K562 (cell line): ENCODE measurements around the gene PPP1R9B. TPM values are rescaled to one million over a fixed set of nuclear protein-coding genes. Genes with fewer than 3 reads are reported as not detected.

Experiments
- ATAC-seq: fragments of 200-7000 bp; cut with Tn5 transposase; 3 replicates; pipeline ENCODE4 v1.9.1; 2020; ENCODE audit warnings: moderate library complexity
- BruUV-seq: library from RNA; stranded (reverse); fragments of 400-500 nt; replicated peaks from 2 replicates; lab custom pipeline; 2021; lab: Mats Ljungman, UMichigan
- CTCF ChIA-PET: fragments of 300-600 bp; formaldehyde crosslinking; extraction: SDS; loops from one replicate; lab custom pipeline; 2021; ENCODE audit warnings: low intra/inter-chr PET ratio; lab: Yijun Ruan, JAX
- POLR2A ChIA-PET: fragments of 300-600, 350-650 bp; sonication (Branson Sonifier 250); formaldehyde crosslinking; extraction: SDS; loops from one replicate; lab custom pipeline; 2021; ENCODE audit warnings: antibody characterized with exemption, inconsistent platforms; lab: Yijun Ruan, JAX
- DNase-seq, 4 experiments: peaks; one replicate each; pipeline versions ENCODE4 v3.0.0 to v3.0.0-alpha.2; 2011 to 2018; ENCODE audit warnings: low spot score in 3 of 4, mixed read lengths in 3 of 4; ENCODE audit errors: extremely low read depth in 1 of 4
- FAIRE-seq: peaks from 2 replicates; lab custom pipeline; 2011; peaks lifted over from hg19 to GRCh38; lab: Jason Lieb, UNC
- H2AFZ ChIP-seq: 2 replicates; pipeline ENCODE4 v1.6.0; 2011; ENCODE audit warnings: low read depth, low read length, control low read depth, inconsistent platforms
- H3K27ac ChIP-seq: fragments of 200-600 bp; 3 replicates; pipeline ENCODE4 v1.8.0; 2011; ENCODE audit warnings: low read depth, mild to moderate bottlenecking, control low read depth, inconsistent platforms, low read length, moderate library complexity, mixed read lengths; ENCODE audit errors: extremely low read depth
- H3K27me3 ChIP-seq, 2 experiments: fragments of 300-600 bp in 1 of 2; 2 replicates in 1 of 2; 3 replicates in 1 of 2; pipeline versions ENCODE4 v1.6.0 to v1.8.0; 2011; ENCODE audit warnings: inconsistent platforms in 2 of 2, low read length in 2 of 2, mild to moderate bottlenecking in 1 of 2, mixed read lengths in 1 of 2, moderate library complexity in 1 of 2; ENCODE audit not compliant: control insufficient read depth in 2 of 2, insufficient read depth in 2 of 2
- H3K36me3 ChIP-seq: fragments of 300-600 bp; 3 replicates; pipeline ENCODE4 v1.8.0; 2011; ENCODE audit warnings: mild to moderate bottlenecking, low read length, inconsistent platforms; ENCODE audit not compliant: control insufficient read depth, insufficient read depth
- H3K4me1 ChIP-seq, 2 experiments: fragments of 200-600 bp in 1 of 2; replicated peaks in 1 of 2; 2 replicates in 1 of 2; 3 replicates in 1 of 2; pipeline versions ENCODE4 v1.5.1 to v1.8.0; 2011; ENCODE audit warnings: inconsistent platforms in 2 of 2, low read length in 2 of 2, mild to moderate bottlenecking in 1 of 2, mixed read lengths in 1 of 2, moderate library complexity in 1 of 2; ENCODE audit not compliant: control insufficient read depth in 2 of 2, insufficient read depth in 2 of 2
- H3K4me2 ChIP-seq: 2 replicates; pipeline ENCODE4 v1.6.1; 2011; ENCODE audit warnings: low read length, control low read depth, inconsistent platforms, mixed read lengths; ENCODE audit not compliant: insufficient read depth
- H3K4me3 ChIP-seq: fragments of 200-600 bp; sonication (generic), shearing (Covaris generic); 2 replicates; pipeline ENCODE4 v1.5.1; 2016; ENCODE audit warnings: control low read depth, inconsistent platforms
- H3K79me2 ChIP-seq: fragments of 200-600 bp; 3 replicates; pipeline ENCODE4 v1.8.0; 2011; ENCODE audit warnings: low read length, inconsistent platforms; ENCODE audit not compliant: control insufficient read depth, insufficient read depth
- H3K9ac ChIP-seq, 2 experiments: 2 replicates each; pipeline versions ENCODE4 v1.6.0 to v1.6.1; 2011; ENCODE audit warnings: low read depth in 2 of 2, low read length in 2 of 2, control low read depth in 1 of 2, inconsistent platforms in 1 of 2, mild to moderate bottlenecking in 1 of 2, mixed read lengths in 1 of 2; ENCODE audit not compliant: insufficient read depth in 1 of 2
- H3K9me1 ChIP-seq: one replicate; pipeline ENCODE4 v1.6.0; 2011; ENCODE audit warnings: inconsistent platforms, mild to moderate bottlenecking, low read length, moderate library complexity; ENCODE audit not compliant: control insufficient read depth, insufficient read depth
- H3K9me3 ChIP-seq: replicated peaks from 2 replicates; pipeline ENCODE4 v1.5.1; 2011; ENCODE audit warnings: low read depth, low read length, inconsistent platforms; ENCODE audit not compliant: control insufficient read depth, insufficient read depth
- H4K20me1 ChIP-seq: replicated peaks from 2 replicates; pipeline ENCODE4 v1.6.1; 2011; ENCODE audit warnings: low read length, inconsistent platforms, mixed read lengths; ENCODE audit not compliant: control insufficient read depth, insufficient read depth
- CAMTA2 ChIP-seq: fragments of 250-450 bp; sonication (Bioruptor Pico); conservative IDR thresholded peaks from 2 replicates; pipeline ENCODE4 v1.5.1; 2022
- CXXC5 ChIP-seq: fragments of 250-450 bp; sonication (Bioruptor Pico); IDR thresholded peaks from 2 replicates; pipeline ENCODE4 v1.8.0; 2022; ENCODE audit warnings: inconsistent platforms, mild to moderate bottlenecking, moderate library complexity
- EGR1 ChIP-seq: fragments of 450-650 bp; conservative IDR thresholded peaks from 2 replicates; pipeline ENCODE4 v1.6.1; 2017; ENCODE audit warnings: mild to moderate bottlenecking
- HNRNPL ChIP-seq: fragments of 200-400 bp; formaldehyde crosslinking; IDR thresholded peaks from 2 replicates; pipeline ENCODE4 v1.6.1; 2017; ENCODE audit warnings: low read depth, mild to moderate bottlenecking, low read length
- HOMEZ ChIP-seq: fragments of 250-450 bp; sonication (Bioruptor Pico); IDR thresholded peaks from 2 replicates; pipeline ENCODE4 v1.4.0; 2020; ENCODE audit warnings: mild to moderate bottlenecking, moderate library complexity
- MXI1 ChIP-seq: IDR thresholded peaks from 2 replicates; pipeline ENCODE4 v1.6.1; 2011; ENCODE audit warnings: low read depth, mild to moderate bottlenecking, improper control_type of control experiment, low read length
- MYNN ChIP-seq, 2 experiments: sonication (generic); formaldehyde crosslinking in 1 of 2; IDR thresholded peaks; 2 replicates each; pipeline versions ENCODE4 v1.5.0 to v1.6.1; 2016 to 2020; ENCODE audit warnings: antibody characterized with exemption in 1 of 2, missing genetic modification reagents in 1 of 2
- NFYB ChIP-seq: IDR thresholded peaks from 2 replicates; pipeline ENCODE4 v1.6.1; 2011; ENCODE audit warnings: mild to moderate bottlenecking, moderate library complexity; ENCODE audit not compliant: insufficient read length; ENCODE audit errors: extremely low read depth
- PML ChIP-seq: IDR thresholded peaks from 2 replicates; pipeline ENCODE4 v1.6.1; 2012; ENCODE audit warnings: low read length, inconsistent platforms
- VEZF1 ChIP-seq: fragments of 200-800 bp; sonication (Bioruptor generic); IDR thresholded peaks from 2 replicates; pipeline ENCODE4 v1.6.1; 2017; ENCODE audit warnings: missing genetic modification characterization, missing compliant biosample characterization
- ZNF184 ChIP-seq: sonication (generic); formaldehyde crosslinking; IDR thresholded peaks from 2 replicates; pipeline ENCODE4 v1.5.0; 2020; ENCODE audit warnings: missing genetic modification reagents
- ZNF318 ChIP-seq, 2 experiments: fragments of 450-650 bp; IDR thresholded peaks; 2 replicates each; pipeline ENCODE4 v1.6.1; 2016; ENCODE audit warnings: mild to moderate bottlenecking in 2 of 2, borderline replicate concordance in 1 of 2, low read depth in 1 of 2, moderate library complexity in 1 of 2
- WGBS: fragments of 100-300 bp; shearing (Covaris generic); methylation state at CpG from one replicate; pipeline ENCODE4 v1.1.6; 2016; ENCODE audit warnings: low coverage, mixed read lengths; ENCODE audit not compliant: insufficient coverage; ENCODE audit errors: missing lambda C conversion rate; 5-methylcytosine and 5-hydroxymethylcytosine counted together
- in situ Hi-C: fragments of 300-500 bp; cut with MboI; formaldehyde crosslinking; loops from 4 replicates; pipeline ENCODE4 v1.15.0; 2018; ENCODE audit warnings: inconsistent platforms, mixed read lengths
- intact Hi-C: fragments of 100-400 bp; cut with micrococcal nuclease; formaldehyde crosslinking; loops from 2 replicates; pipeline ENCODE4 v1.14.2; 2022
- polyA plus RNA-seq, 8 experiments: library from polyadenylated mRNA; depleted of rRNA in 4 of 8; stranded (reverse) in 5 of 8; unstranded in 3 of 8; fragments of >200 nt; fragmentation: Nextera tagmentation in 2 of 8; fragmentation: Illumina TruSeq in 1 of 8; extraction: Ambion mirVana in 2 of 8; extraction: Trizol in 1 of 8; gene quantifications; 2 replicates each; pipeline versions ENCODE4 v1.2.1 to v1.2.3, GENCODE V29; 2011 to 2014; ENCODE audit warnings: inconsistent platforms in 1 of 8, missing spikeins in 1 of 8
- total RNA-seq, 7 experiments: library from RNA; depleted of rRNA in 6 of 7; stranded (reverse); fragments of >200 nt in 6 of 7; fragmentation: Illumina TruSeq in 2 of 7; extraction: Trizol in 2 of 7; gene quantifications; 2 replicates each; pipeline versions ENCODE4 v1.2.1 to v1.2.3, GENCODE V29; 2011 to 2021; ENCODE audit warnings: low replicate concordance in 1 of 7

Gene PPP1R9B
- total and polyA plus RNA-seq, 9 of the 15 experiments (the other 6 are each of a cell fraction or from before 2014, with no cell fraction given): 0.10 to 63.5 (median 24.7) TPM

- POLR2A ChIA-PET: interaction anchor here (0.6 to 1.5 kb wide), 4 partner anchors 8 to 588 kb away, joined by 3 to 4 read pairs (median 3); no protein-coding TSS in a partner anchor
- no peak overlapping the region for H3K27ac ChIP-seq
- H3K4me3 ChIP-seq: no peak overlapping the region
- BruUV-seq: no TSS peak
- H3K9me3 ChIP-seq: no peaks in the 10 kb centered on the region
- H3K4me2 ChIP-seq: no peak overlapping the region
- intact Hi-C loops (no loop called here), in situ Hi-C loops (no loop called here)
- H3K79me2 ChIP-seq: no peaks in the 10 kb centered on the region
- H2AFZ ChIP-seq: no peak overlapping the region
- WGBS: 34% methylated on average over 3 of the region's 3 CpGs
- DNase-seq (no peak), FAIRE-seq (no peak), ATAC-seq (no peak)
- H3K9ac ChIP-seq: peak overlapping the region in 1 of 2 experiments; percentile 50; a peak in 2 of 4 replicates
- peaks cover 10 to 32% of the 10 kb centered on the region in 2 experiments; a peak in 3 of 5 replicates for H3K4me1 ChIP-seq
- H4K20me1 ChIP-seq: peaks cover 6% of the 10 kb centered on the region; the same call in 1 of the 2 replicates
- peaks cover 0 to 12% of the 10 kb centered on the region in 2 experiments; a peak in 1 of 5 replicates for H3K27me3 ChIP-seq
- CTCF ChIA-PET: no interaction called here
- no peaks in the 10 kb centered on the region for H3K9me1 ChIP-seq
- H3K36me3 ChIP-seq: no peaks in the 10 kb centered on the region
- TF ChIP-seq CAMTA2 (CRISPR knock-in tag): no peak
- no peak for TF ChIP-seq MXI1
- TF ChIP-seq MYNN (IDR thresholded peaks at IDR 0.05): no peak
- no peak for TF ChIP-seq MYNN (CRISPR knock-in tag; IDR thresholded peaks at IDR 0.05)
- TF ChIP-seq CXXC5 (CRISPR knock-in tag): no peak
- no peak for TF ChIP-seq HNRNPL
- no peak for TF ChIP-seq EGR1
- no peak for TF ChIP-seq ZNF184
- no peak for TF ChIP-seq ZNF318 (IDR thresholded peaks at IDR 0.05; ENCODE audit: borderline replicate concordance in 1 of 2, low read depth in 1 of 2)
- TF ChIP-seq VEZF1 (CRISPR knock-in tag): no peak
- TF ChIP-seq NFYB: no peak
- no peak for TF ChIP-seq HOMEZ (CRISPR knock-in tag)
- TF ChIP-seq PML: no peak
Measured at GRCh38 chr17:50165466-50165865, 15.0 kb upstream of the PPP1R9B start.
